Neural progenitor cell (in vitro differentiated cells): Measurements from ENCODE around the gene DPY30.

ENCODE experiments used
- EZH2 ChIP-seq: fragments of 200-600 bp; sonication (generic); IDR thresholded peaks from 2 replicates; pipeline ENCODE4 v1.6.1; 2017; ENCODE audit warnings: antibody characterized with exemption, mild to moderate bottlenecking, moderate library complexity
- TF ChIP-seq, protein P1 (sequence below): fragments of 200-600 bp; sonication (generic); IDR thresholded peaks from 2 replicates; pipeline ENCODE4 v1.5.1; 2017; ENCODE audit warnings: antibody characterized with exemption, mild to moderate bottlenecking

GRCh38 chr2:32005371-32005976, 34.1 kb downstream of the DPY30 start:
- TF ChIP-seq EZH2, result no peak
- TF ChIP-seq, protein P1, sequence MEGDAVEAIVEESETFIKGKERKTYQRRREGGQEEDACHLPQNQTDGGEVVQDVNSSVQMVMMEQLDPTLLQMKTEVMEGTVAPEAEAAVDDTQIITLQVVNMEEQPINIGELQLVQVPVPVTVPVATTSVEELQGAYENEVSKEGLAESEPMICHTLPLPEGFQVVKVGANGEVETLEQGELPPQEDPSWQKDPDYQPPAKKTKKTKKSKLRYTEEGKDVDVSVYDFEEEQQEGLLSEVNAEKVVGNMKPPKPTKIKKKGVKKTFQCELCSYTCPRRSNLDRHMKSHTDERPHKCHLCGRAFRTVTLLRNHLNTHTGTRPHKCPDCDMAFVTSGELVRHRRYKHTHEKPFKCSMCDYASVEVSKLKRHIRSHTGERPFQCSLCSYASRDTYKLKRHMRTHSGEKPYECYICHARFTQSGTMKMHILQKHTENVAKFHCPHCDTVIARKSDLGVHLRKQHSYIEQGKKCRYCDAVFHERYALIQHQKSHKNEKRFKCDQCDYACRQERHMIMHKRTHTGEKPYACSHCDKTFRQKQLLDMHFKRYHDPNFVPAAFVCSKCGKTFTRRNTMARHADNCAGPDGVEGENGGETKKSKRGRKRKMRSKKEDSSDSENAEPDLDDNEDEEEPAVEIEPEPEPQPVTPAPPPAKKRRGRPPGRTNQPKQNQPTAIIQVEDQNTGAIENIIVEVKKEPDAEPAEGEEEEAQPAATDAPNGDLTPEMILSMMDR, result no peak
